HG03378 (cell line): ENCODE results near the gene SURF1.
"Not testable (repeated sequence)": the region's sequence is repeated elsewhere in the genome, so short reads cannot be mapped to it uniquely, and the experiment has no call there.

Source experiments
- ATAC-seq: cut with Tn5 transposase; IDR thresholded peaks from one replicate; pipeline ENCODE4 v1.9.1; 2021; ENCODE audit warnings: mild to moderate bottlenecking, moderate library complexity; ENCODE audit not compliant: unreplicated experiment

The SURF1 gene

DNA sequence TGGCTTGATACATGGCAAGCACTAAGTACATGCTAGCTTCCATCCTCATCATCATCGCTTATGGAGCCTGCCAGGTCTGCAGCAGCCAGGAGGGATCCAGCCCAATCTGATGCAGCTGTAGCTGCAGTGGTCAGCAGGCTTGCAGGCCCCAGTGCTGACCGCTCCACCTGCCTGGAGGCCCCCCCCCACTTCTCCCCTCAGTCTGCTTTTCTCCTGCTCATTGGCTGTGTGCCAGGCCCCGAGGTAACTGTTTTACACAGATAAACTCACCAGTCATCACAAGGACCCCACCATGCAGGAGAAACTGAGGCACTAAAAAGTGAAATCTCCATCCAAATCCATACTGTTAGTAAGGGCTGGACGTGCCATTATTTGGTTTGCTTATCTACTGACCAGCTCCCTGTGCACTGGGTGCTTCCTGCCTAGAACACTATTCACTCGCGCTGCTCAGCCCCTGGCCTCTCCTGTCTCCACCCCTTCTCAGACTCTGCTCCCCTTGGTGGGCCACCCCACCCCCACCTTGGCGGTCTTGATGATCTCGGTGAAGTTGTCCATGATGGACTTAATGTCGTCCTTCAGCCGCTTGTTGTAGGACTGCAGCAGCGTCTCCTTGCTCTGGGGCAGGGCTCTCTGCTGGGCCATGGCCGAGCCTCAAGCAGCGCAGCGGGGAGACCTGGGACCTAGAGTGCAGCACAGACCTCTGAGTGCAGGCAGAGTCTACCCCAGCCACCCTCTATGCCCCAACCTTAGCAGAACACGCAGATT is 10.1 kb downstream of the SURF1 start:
- ATAC-seq = no peak

DNA sequence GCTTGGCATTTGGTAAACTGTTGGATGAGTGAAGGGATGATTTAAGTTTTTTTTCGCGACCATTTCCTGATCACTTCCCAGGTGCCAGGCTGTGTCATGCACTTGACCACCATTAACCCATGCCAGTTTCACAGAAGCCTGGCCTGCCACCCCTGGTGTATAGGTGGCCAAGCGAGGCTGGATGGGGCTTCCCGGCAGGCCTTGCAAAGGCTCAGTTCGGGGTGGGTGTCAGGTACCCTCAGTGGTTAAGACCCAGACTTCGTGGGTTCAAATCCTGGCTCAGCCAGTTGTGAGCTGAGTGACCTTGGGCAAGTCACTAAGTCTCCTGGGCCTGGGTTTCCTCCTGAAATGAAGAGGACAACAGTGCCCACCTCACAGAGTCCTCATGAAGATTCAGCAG is 10.7 kb downstream of the SURF1 start:
- ATAC-seq = no peak

DNA sequence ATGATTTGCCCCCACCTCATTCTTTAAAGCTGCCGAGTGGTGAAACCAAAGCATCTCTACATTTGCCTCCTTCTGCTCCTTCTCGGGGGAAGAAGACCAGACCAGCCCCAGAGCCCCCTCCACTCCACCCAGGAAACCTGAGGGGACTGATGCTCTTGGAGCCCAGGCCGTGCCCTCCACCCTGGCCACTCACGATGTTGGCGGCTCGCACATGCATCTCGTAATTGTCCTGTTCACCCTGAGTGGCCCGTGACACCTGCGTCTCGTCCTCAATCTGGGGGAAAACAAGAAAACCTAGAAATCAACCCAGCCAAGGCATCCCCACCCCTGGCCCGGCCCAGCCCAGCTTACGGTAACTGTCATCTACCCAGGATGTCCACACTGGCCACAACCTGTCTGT is 11.3 kb downstream of the SURF1 start:
- no peak for ATAC-seq

DNA sequence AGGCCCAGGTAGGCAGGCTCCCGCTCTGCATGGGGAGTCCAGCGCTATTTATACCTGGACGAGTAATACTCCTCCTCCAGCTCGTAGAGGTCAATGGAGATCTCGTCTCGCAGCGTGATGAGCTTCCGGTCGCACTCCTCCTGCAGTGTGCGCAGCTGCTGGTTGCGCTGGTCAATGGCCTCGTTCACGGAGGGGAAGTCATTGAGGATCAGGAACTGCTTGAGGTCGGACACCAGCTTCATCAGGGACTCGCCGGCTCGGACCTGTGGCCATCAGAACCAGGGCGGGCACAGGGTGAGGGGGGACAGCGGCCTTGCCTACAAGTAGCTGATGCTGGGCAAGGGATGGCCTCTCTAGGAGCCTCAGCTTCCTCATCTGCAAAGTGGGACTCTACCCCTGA is 12.2 kb downstream of the SURF1 start:
- no peak for ATAC-seq

DNA sequence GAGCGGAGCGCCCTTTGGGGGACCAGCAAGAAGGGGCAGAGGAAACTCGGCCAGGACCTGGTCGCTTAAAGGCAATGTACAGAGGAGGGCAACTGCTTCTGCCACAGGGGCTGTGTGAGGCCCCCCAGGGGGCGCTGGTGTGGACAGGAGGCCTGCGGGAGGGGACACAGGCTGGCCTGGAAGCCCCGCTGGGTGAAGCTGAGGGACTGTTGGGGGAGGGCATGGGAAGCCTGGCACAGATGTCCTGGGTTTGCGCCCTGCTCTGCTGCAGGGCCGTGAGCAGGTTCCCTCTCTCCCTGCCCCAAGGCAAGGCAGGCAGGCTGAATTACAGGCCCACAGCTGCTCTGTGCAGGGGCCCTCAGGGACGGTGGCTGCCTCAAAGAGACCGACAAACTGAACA is 13.7 kb downstream of the SURF1 start:
- no peak for ATAC-seq

DNA sequence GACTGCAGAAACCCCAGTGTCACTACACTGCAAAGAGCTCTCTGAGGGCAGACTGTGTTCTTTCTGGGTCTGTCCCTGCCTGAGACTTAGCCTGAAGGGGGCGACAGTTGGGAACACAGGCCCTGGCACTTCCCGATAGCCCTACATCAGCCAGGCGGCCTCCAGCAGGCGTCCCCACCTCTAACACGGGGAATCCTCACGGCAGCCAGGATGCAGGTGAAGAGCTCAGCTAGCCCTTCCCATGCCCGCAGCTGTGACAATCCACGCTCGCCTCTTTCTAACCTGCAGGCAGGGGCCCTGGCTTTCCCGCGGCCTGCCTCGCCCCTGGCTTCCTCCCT is 14.2 kb downstream of the SURF1 start:
- ATAC-seq = no peak

DNA sequence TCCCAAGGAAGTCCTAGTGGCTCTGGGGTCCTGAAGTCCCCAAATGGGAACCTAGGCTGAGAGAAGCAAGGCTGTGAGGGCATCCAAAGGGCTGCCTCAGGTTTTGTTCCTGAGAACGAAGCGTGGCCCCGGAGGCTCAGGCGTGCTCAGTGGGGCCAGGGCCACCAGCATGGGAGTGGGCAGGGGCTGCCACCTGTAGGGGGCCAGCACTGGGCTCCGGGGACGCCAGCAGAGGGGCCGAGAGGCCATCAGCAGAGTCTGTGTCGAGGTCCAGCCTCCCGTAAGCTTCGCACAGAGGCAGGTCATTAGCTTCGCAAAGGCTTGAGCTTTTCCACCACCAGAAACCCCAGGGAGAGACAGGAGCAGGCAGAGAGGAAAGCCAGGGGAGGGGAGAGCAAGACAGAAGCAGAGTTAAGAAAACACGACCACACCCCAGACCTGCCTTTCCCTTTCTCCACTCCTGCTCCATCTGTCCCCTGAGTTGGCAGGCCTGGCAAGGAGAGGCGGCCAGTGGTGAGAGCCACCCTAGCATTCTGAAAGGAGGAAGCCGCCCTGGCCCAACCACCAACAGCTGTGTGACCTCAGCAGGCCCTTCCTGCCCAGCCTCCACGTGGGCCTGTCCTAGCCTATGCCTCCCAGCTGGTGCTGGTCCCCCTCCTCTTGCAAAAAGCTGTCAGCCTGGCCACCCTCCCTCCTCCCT is 14.8 kb downstream of the SURF1 start:
- ATAC-seq = no peak

DNA sequence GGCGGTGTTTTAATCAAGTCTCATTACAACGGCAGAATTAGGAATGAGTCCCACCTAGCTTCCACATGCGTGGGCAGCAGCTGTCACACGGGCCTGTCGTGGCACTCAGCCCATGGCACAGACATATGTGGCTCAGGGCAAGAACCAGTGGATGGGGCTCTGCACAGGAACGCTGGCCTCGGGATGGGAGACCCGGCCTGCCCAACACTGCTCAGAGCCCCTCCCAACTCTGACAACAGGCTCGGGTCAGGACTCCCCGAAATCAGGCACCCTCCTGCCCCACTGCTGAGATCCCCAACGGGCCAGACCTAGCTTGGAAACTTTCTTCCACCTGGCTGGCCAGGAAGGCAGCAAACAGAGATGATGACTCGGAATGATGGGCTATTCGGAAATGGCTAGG is 15.4 kb downstream of the SURF1 start:
- no peak for ATAC-seq

DNA sequence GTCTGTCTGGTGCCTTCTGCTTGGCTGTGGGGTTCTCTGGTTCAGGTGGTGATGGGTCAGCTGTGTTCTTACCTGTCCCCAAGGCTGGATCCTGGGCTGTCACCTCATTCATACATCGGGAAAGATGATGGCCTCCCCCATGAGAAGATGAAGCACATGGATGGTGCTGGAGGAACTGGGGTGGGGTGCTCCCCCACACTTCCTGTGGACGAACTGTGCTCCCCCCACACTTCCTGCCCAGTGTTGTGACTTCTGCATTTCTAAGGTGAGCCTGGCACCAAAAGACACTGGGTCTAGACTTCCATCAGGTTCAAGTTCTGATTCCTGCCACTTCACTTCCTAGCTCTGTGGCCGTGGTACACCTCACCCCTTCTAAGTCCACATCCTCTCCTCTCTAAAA is 16.0 kb downstream of the SURF1 start:
- no peak for ATAC-seq

DNA sequence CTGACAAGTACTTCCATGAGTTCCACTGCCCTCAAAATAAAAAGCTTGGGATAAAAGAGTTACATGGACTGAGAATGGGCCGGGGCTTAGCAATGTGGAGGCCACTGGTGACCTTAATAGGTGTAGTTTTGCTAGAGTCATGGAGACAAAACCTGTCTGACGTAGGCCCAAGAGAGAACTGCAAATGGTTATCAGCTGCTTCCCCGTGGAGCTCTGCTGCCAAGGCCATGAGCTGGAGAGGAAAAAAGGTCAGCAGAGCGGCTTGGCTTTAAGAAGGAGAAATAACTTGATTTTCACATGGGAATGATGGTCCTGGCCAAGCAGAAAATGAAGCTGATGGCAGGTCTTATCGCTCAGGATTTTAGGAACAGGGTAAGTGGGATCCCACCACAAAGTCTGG is 16.6 kb downstream of the SURF1 start:
- ATAC-seq = no peak

DNA sequence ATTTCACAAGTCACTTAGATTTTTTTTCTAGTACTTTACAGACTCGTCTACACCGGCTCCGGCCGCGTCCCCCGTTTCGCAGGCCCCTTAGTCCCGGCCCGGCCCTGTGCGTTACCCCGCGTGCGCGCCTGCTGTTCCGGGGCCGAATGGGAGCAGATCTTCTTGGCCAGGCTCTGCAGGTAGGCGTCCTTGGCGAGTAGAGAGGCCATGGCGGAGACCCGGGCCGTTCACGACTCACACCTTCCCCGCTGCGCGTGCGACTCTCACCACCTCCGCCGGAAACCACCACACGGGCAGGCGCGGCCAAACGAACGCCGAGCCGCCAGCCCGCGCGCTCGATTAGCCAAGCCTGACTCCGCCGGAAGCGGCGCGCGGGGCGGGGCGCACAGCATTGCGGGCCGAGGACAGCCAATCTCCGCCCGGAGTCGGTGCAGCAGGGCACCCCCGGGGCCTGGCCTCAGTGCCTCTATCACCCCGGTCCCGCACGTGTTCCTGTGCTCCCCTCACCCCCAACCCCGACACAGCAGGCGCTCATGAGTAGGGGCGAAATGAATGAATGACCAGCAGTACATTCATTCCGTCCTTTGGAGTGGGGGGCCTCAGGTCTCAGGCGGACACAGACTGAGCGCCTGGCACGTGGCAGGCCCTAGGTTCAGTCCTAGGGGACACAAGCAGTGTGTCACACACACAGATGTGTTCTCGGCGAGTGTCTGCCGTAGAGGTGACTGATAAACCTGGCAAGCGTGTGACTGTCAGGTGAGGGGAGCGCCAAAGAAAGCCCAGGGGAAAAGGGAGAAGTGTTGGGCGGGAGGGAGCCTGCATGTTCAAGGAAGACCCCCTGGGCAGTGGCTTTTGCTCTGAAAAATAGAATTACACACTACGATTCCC is 20.1 kb downstream of the SURF1 start, which contains the start of gene SURF6:
Gene SURF6 (minus strand): TSS at position 265 of the 888 bp plus-strand sequence. CDS start 56 bp downstream, at position 209.
- peak; percentile 54 for ATAC-seq

DNA sequence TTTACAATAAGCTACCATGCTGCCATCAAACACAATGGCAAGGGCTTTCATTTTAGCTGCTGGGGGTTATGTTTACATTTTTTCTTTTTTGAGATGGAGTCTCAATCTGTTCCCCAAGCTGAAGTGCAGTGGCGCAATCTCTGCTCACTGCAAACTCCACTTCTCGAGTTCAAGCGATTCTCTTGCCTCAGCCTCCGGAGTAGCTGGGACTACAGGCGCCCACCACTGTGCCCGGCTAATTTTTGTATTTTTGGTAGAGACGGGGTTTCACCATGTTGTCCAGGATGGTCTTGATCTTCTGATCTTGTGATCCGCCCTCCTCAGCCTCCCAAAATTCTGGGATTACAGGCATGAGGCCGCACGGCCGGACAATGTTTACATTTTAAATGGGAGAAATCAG is 21.4 kb downstream of the SURF1 start:
- ATAC-seq = not testable (repeated sequence)

DNA sequence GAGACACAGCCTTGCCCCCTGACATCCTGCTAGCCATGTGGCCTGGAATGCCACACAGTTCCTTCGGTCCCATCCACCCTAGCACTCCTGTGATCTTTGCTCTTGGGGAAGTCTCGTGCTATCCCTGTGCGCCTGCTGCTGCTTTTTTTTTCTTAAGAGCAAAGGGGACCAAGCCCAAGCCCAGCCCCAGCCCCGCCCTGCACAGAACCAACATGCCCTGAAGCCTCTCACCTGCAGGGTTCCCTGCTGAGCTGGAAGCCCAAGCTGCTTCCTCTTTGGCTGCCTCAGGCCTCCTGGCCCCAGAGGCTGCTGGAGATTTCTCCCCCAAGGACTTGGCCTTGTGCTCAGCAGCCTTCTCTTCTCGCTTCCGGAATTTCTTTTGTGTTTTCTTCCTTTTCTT is 22.1 kb downstream of the SURF1 start:
- ATAC-seq = no peak

DNA sequence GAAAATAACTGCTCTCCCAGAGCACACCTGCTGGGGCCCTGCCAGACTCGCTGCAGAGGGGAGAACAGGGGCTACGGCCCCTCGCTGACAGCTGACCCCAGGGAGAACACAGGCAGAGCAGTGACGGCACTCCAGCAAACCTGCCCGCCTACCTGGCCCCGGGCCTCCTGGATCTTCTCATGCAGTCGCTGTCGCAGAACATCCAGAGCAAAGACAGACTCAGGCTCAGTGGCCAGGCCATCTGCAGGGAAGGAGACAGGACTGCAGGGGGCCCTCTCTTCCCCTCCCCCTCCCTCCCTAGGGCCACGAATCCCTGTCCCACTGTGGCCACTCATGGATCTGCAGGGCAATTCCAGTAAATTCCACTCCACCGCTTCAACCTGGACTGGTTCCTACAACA is 22.7 kb downstream of the SURF1 start:
- ATAC-seq = no peak

DNA sequence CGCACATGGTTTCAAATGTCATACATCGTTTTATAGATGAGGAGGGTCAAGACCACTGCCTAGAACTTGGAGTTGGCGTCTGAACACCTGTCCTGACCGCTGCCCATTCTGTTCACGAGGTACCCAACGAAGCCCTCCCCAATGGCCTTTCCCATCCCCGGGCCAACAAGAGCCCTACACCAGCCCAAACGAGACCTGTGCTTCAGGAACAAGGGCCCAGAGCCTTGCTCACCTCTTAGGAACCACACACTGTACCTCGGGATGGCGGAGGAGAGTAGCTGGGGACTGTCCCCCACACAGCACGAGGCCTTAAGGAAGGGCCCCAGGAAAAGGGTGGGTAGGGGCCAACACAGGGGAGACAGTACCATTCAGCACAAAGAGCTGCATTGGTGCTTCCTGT is 23.3 kb downstream of the SURF1 start:
- no peak for ATAC-seq

DNA sequence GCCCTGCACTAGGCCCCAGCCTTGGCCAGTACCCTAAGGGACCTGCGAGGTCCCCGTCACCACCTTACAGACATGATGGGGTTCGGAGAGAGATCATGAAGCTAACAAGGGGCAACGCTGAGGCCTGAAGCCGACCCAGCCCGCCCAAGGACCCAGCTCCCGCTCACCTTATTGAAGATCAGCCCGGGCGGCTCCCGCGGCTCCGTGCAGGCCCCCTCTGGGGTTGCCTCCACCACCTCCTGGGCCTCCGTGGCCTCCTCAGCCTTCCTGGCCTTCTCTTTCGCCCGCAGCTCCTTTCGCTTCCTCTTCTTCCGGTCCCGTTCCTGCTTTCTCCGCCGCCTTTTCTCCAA is 23.9 kb downstream of the SURF1 start:
- ATAC-seq = no peak

DNA sequence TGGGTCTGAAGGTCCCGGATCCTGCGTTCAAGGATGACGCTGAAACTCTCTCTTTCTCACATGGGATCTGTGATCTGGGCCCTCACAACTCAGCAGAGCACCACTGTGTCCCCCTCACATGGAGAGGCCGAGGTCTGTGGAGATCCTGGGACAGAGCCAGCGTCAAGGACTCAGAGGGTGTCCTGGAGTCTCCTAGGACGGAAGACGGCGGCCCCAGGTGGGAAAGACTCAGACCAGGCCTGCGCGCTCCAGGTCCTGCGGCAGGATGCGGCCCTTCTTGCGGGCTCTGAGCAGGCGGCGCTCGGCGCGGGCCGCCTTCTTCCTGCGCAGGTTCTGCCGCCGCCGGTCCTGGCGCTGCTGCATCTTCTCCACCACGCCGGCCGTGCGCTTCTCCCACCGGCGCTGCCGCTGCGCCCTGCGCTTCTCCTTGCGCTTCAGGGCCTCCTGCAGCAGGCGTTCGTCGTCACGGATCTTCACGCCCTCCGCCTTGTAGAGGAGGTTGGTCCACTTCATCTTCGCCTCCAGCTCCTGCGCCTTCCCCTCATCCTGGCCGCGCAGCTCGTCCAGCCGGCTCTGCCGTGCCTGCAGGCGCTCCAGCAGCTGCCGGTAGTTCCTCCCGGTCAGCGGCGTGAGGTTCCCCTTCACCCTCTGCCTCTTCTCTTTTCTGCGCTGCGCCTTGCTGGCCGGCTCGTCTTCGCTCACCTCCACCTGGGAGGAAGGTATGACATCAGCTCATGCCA is 24.5 kb downstream of the SURF1 start:
- ATAC-seq = no peak

DNA sequence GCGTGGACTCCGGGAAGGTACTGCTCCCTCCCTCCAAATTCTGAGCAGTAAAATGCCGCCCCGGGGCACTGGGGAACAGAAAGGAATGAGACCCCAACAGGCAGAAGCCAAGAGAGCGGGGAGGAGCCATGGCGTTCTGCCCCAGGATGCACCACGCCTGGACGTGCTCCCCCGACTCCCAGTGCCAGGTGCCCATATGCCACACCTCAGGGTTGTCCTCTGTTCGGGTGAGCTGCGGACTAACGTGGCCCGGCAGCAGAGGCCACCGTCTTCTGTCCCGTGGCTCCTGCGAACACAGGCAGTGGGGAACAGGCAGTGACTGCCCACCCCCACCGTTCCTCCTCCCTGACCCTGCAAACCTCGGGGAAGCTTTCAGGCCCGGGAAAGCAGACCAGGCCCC is 25.1 kb downstream of the SURF1 start:
- no peak for ATAC-seq

DNA sequence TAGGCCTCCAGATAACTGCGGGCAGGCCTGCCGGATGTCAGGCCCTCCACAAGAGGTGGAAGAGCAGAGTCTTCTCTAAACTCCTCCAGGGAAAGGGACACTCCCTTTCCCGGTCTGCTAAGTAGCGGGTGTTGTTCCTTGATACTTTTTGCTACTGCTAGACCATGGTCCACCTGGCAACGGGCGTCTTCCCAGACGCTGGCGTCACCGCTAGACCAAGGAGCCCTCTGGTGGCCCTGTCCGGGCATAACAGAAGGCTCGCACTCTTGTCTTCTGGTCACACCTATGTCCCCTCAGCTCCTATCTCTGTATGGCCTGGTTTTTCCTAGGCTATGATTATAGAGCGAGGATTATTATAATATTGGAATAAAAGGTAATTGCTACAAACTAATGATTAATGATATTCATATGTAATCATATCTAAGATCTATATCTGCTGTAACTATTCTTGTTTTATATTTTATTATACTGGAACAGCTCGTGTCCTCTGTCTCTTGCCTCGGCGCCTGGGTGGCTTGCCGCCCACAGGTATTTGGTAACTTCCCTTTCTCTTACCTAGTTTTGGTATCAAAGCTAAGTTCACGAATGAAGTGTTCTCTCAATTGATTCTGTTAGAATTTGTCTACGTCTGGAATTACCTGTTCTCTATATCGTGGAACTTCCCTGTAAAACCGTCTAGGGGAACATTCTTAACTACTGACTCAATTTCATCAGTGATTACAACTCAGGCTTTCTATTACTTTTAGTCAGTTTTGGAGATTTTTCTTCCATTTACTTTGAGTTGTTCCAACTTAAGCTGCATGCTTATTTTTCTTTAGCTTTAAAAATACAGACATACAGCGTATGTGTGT is 26.8 kb downstream of the SURF1 start:
- not testable (repeated sequence) for ATAC-seq

DNA sequence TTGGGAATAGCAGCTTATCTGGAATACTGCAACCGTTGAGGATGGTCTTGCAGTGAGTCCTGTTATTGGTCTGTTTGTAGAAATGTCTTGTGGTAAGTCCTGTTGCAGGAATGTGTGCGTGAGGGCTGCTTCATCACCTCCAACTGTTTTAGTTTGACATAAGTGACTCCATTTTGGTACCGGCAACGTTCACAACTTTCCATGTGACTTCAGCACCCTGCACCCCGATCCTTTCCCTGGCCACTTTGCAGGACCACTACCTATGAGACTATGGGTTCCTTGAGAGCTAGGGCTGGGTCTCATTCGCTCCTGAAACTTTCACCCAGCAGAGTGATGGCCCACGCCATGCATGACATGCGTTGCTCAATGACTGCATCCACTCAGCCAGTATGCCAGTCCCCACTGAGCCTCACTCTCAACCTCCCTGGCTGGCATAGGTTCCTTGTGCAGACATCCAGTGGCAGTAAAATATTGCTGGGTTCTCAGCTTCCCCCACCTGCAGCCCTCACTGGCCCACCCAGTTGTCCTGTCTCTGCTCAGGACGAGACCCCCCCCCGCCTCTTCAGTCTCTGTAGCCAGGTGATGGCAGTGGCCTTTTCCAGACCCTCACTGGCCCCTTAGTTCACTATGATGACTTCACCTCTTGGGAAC is 28.3 kb downstream of the SURF1 start:
- ATAC-seq = no peak
